Posterior vena cava (tissue), 2 donors: Measurements from ENCODE around the gene SRPRA. TPM values are rescaled to one million over a fixed set of nuclear protein-coding genes. Genes with fewer than 3 reads are reported as not detected.

Experiments used
- total RNA-seq, 2 donors: library from RNA; stranded (reverse); fragmentation: NEBNext Ultra II Directional; extraction: Animal tissue kit (Norgen Biotek cat#: 25700); gene quantifications; one replicate each; pipeline ENCODE4 v1.2.1, GENCODE V29; 2021
- donor health status: DM: yes; HTN: yes; CAD: no.
- donor health status: DM: yes; HTN: yes; CAD: no.

The SRPRA gene
- total RNA-seq, 2 donors from 2014 or later, result 79.7 to 82.0 TPM

Other genes starting within 250 kb of the SRPRA start
- gene CDON, start 206.0 kb downstream of the SRPRA start, total RNA-seq, result 10 to 100 TPM; 11.2 to 31.3 TPM
- 10 to 100 TPM; 11.8 to 17.0 TPM for gene RPUSD4, start 57.2 kb downstream of the SRPRA start, total RNA-seq
- 10 to 100 TPM; 11.6 to 14.4 TPM for gene FAM118B, start 57.1 kb downstream of the SRPRA start, total RNA-seq
- gene FOXRED1, start 259 bp upstream of the SRPRA start, total RNA-seq, result 10 to 100 TPM; 10.3 to 16.1 TPM
- 10 to 100 TPM in 1 of 2 donors, 1 to 10 TPM in 1; 7.7 to 12.5 TPM for gene TIRAP, start 14.2 kb upstream of the SRPRA start, total RNA-seq
- gene DCPS, start 35.2 kb upstream of the SRPRA start, total RNA-seq, result 10 to 100 TPM; 11.3 to 14.3 TPM
- gene ST3GAL4, start 86.8 kb upstream of the SRPRA start, total RNA-seq, result 10 to 100 TPM; 36.8 to 44.6 TPM